ENCODE measurements around the gene PTPRA.

PTPRA gene

DNA sequence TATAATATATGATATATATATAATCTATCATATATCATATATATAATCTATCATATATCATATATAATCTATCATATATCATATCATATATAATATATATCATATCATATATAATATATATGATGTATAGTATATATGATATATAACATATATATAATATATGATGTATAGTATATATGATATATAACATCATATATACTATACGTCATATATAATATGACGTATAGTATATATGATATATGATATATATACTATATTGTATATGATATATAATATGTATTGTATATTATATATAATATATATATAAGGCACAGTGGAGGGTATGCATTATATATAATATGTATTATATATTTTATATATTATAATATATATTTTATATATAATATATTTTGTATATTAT, 36.7 kb downstream of the PTPRA start:
- Histone ChIP-seq H3K27me3 (ENCODE audit: control insufficient read depth, low read length) (no peaks in the 10 kb centered on the region), H3K79me2 (ENCODE audit: control insufficient read depth, low read length) (peaks cover 12% of the 10 kb centered on the region), H3K9me3 (ENCODE audit: control insufficient read depth, insufficient read depth, low read length) (no peaks in the 10 kb centered on the region), H3K4me3 (ENCODE audit: low read length) (no peak overlapping the region), H3K4me2 (ENCODE audit: low read length) (no peak overlapping the region), H3K9me2 (replicated peaks; ENCODE audit: control insufficient read depth, low read length) (no peaks in the 10 kb centered on the region), H4K20me1 (ENCODE audit: control insufficient read depth, insufficient read depth, low read depth, low read length) (no peaks in the 10 kb centered on the region), H3K4me1 (ENCODE audit: control insufficient read depth, low read length) (no peaks in the 10 kb centered on the region), H3K27ac (ENCODE audit: low read depth, low read length) (no peak overlapping the region), H3F3A (ENCODE audit: control insufficient read depth, insufficient read depth) (peaks cover 4% of the 10 kb centered on the region), H3K36me3 (ENCODE audit: control insufficient read depth, low read length) (no peaks in the 10 kb centered on the region)
- TF ChIP-seq, protein P1, sequence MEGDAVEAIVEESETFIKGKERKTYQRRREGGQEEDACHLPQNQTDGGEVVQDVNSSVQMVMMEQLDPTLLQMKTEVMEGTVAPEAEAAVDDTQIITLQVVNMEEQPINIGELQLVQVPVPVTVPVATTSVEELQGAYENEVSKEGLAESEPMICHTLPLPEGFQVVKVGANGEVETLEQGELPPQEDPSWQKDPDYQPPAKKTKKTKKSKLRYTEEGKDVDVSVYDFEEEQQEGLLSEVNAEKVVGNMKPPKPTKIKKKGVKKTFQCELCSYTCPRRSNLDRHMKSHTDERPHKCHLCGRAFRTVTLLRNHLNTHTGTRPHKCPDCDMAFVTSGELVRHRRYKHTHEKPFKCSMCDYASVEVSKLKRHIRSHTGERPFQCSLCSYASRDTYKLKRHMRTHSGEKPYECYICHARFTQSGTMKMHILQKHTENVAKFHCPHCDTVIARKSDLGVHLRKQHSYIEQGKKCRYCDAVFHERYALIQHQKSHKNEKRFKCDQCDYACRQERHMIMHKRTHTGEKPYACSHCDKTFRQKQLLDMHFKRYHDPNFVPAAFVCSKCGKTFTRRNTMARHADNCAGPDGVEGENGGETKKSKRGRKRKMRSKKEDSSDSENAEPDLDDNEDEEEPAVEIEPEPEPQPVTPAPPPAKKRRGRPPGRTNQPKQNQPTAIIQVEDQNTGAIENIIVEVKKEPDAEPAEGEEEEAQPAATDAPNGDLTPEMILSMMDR (IDR thresholded peaks at IDR 0.05; ENCODE audit: low read depth, low read length, poor library complexity, severe bottlenecking) = no peak
- TF ChIP-seq EZH2phosphoT487 (IDR thresholded peaks at IDR 0.05; ENCODE audit: borderline replicate concordance, low read length) = no peak

DNA sequence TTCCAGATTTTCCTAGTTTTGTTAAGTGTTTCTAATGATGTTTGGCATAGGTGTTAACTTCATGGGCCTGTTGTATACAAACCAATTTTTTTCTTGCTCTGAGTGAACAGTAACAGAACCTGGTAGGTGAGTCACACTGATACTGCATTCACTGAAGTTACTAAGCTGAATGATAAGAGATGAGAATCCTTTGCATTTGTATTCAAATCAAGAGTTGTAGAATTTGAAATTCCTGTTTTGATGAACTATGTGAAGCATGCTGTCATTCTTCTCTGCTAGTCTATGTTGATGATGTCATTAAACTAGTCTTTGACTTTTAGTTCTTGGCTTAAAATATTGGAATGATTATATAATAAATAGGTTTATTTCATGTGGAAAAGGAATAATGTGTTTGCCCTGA, 37.9 kb downstream of the PTPRA start:
- Histone ChIP-seq H3K9me3 (ENCODE audit: control insufficient read depth, insufficient read depth, low read length) (no peaks in the 10 kb centered on the region), H3K27ac (ENCODE audit: low read depth, low read length) (no peak overlapping the region), H3K4me3 (ENCODE audit: low read length) (no peak overlapping the region), H3K79me2 (ENCODE audit: control insufficient read depth, low read length) (peaks cover 12% of the 10 kb centered on the region; the same call in 1 of the 2 replicates), H3F3A (ENCODE audit: control insufficient read depth, insufficient read depth) (peaks cover 4% of the 10 kb centered on the region), H3K27me3 (ENCODE audit: control insufficient read depth, low read length) (no peaks in the 10 kb centered on the region), H3K9me2 (replicated peaks; ENCODE audit: control insufficient read depth, low read length) (no peaks in the 10 kb centered on the region), H4K20me1 (ENCODE audit: control insufficient read depth, insufficient read depth, low read depth, low read length) (no peaks in the 10 kb centered on the region), H3K36me3 (ENCODE audit: control insufficient read depth, low read length) (no peaks in the 10 kb centered on the region), H3K4me2 (ENCODE audit: low read length) (no peak overlapping the region), H3K4me1 (ENCODE audit: control insufficient read depth, low read length) (no peaks in the 10 kb centered on the region)
- TF ChIP-seq, protein P1 (IDR thresholded peaks at IDR 0.05; ENCODE audit: low read depth, low read length, poor library complexity, severe bottlenecking) = no peak
- TF ChIP-seq EZH2phosphoT487 (IDR thresholded peaks at IDR 0.05; ENCODE audit: borderline replicate concordance, low read length) = no peak

DNA sequence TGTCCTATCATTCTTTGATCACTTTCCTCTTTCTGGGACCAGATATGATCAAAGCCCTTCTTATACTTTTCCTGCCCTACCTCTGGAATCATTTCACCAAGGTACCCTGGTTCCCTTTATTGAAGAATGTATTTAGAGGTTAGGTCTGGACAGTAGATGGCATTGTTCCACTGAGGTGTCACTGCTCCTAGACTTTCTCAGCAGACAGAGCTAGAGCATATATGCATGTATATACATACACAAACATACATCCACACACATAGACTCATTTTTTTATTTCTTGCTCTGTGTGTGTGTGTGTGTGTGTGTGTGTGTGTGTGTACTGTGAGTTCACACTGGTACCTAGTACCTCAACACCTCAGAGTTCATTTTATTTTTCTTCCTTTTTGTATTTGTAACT, 40.9 kb downstream of the PTPRA start:
- Histone ChIP-seq H3K9me3 (ENCODE audit: control insufficient read depth, insufficient read depth, low read length) (no peaks in the 10 kb centered on the region), H3K36me3 (ENCODE audit: control insufficient read depth, low read length) (no peaks in the 10 kb centered on the region), H3K79me2 (ENCODE audit: control insufficient read depth, low read length) (peaks cover 10% of the 10 kb centered on the region), H3K27me3 (ENCODE audit: control insufficient read depth, low read length) (no peaks in the 10 kb centered on the region), H3F3A (ENCODE audit: control insufficient read depth, insufficient read depth) (no peaks in the 10 kb centered on the region), H3K4me3 (ENCODE audit: low read length) (no peak overlapping the region), H4K20me1 (ENCODE audit: control insufficient read depth, insufficient read depth, low read depth, low read length) (no peaks in the 10 kb centered on the region), H3K9me2 (replicated peaks; ENCODE audit: control insufficient read depth, low read length) (no peaks in the 10 kb centered on the region), H3K4me2 (ENCODE audit: low read length) (no peak overlapping the region), H3K27ac (ENCODE audit: low read depth, low read length) (no peak overlapping the region), H3K4me1 (ENCODE audit: control insufficient read depth, low read length) (no peaks in the 10 kb centered on the region)
- TF ChIP-seq EZH2phosphoT487 (IDR thresholded peaks at IDR 0.05; ENCODE audit: borderline replicate concordance, low read length) = no peak
- TF ChIP-seq, protein P1 (IDR thresholded peaks at IDR 0.05; ENCODE audit: low read depth, low read length, poor library complexity, severe bottlenecking) = no peak
